NCI-H2196 treated with DMSO at 0.1 percent for 48 hours (cell line): ENCODE results near the gene CDH26.
A peak's percentile ranks its signal among the peaks of the same experiment; 100 is the strongest.

Experiments used
- DNase-seq: peaks from one replicate; lab custom pipeline; 2025; ENCODE audit not compliant: unreplicated experiment; lab: John Stamatoyannopoulos, UW

The CDH26 gene

GRCh38 chr20:59977086-59977485, 18.9 kb downstream of the CDH26 start:
- no peak for DNase-seq

GRCh38 chr20:59983076-59983475, 24.9 kb downstream of the CDH26 start:
- no peak for DNase-seq

- DNase-seq: no peak
Measured at GRCh38 chr20:59984541-59984940, 26.3 kb downstream of the CDH26 start.

- no peak for DNase-seq
Measured at GRCh38 chr20:59985164-59985563, 26.9 kb downstream of the CDH26 start.

- no peak for DNase-seq
Measured at GRCh38 chr20:59985864-59986263, 27.6 kb downstream of the CDH26 start.

GRCh38 chr20:59987135-59987534, 28.9 kb downstream of the CDH26 start:
- DNase-seq: no peak

- DNase-seq: peak; percentile 66
Measured at GRCh38 chr20:59988141-59988540, 29.9 kb downstream of the CDH26 start.

- no peak for DNase-seq
Measured at GRCh38 chr20:59992526-59993084, 34.4 kb downstream of the CDH26 start.

- DNase-seq: no peak
Measured at GRCh38 chr20:59993736-59994430, 35.7 kb downstream of the CDH26 start.

GRCh38 chr20:59994697-59995122, 36.5 kb downstream of the CDH26 start:
- DNase-seq: no peak

- DNase-seq: no peak
Measured at GRCh38 chr20:59996108-59996507, 37.9 kb downstream of the CDH26 start.

- no peak for DNase-seq
Measured at GRCh38 chr20:59997896-59998295, 39.7 kb downstream of the CDH26 start.

GRCh38 chr20:59999502-59999901, 41.3 kb downstream of the CDH26 start:
- no peak for DNase-seq

GRCh38 chr20:60000271-60001042, 42.2 kb downstream of the CDH26 start:
- DNase-seq: no peak

GRCh38 chr20:60001108-60001507, 42.9 kb downstream of the CDH26 start:
- DNase-seq: no peak

GRCh38 chr20:60003776-60004175, 45.6 kb downstream of the CDH26 start:
- DNase-seq: no peak

- no peak for DNase-seq
Measured at GRCh38 chr20:60006261-60006660, 48.0 kb downstream of the CDH26 start.

GRCh38 chr20:60007464-60007863, 49.2 kb downstream of the CDH26 start:
- no peak for DNase-seq

GRCh38 chr20:60008130-60008808, 50.0 kb downstream of the CDH26 start:
- DNase-seq: no peak

- no peak for DNase-seq
Measured at GRCh38 chr20:60009318-60009717, 51.1 kb downstream of the CDH26 start.

GRCh38 chr20:60009826-60010616, 51.8 kb downstream of the CDH26 start:
- no peak for DNase-seq
